HuH-7 (cell line): Measurements from ENCODE around the gene ICAM2.
A peak's percentile ranks its signal among the peaks of the same experiment; 100 is the strongest.

ENCODE experiments used
- DNase-seq: peaks from one replicate; pipeline ENCODE4 v3.0.0; 2011; ENCODE audit warnings: low spot score

ICAM2 gene

DNA sequence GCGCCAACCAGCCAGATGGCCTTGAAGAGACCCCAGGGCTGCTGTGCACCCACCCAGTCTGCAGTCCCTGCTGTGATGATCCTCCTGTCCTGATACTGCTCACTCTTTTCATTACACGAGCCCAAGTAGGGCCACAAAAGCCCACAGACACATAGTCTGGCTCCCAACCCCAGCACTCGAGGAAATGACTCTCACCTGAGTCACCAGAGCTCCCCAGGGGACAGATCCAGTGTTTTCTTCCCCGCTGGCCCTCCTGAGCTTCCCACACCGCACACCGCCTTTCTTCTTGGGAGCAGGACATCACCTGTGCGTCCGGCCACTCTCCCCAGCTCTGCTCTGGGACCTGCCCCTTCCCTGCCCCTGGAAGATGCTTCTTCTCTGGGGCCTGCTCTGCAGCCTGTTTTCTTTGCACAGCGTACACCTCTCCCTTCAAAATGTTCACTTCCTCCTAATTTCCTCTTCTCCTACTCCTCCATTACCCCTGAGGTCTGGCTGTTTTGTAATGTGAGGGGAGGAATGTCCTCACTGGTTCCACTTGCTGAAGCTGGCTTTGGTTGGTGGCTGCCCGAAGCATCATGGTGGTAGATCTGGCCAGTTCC lies 45.7 kb downstream of the ICAM2 start:
- no peak for DNase-seq

DNA sequence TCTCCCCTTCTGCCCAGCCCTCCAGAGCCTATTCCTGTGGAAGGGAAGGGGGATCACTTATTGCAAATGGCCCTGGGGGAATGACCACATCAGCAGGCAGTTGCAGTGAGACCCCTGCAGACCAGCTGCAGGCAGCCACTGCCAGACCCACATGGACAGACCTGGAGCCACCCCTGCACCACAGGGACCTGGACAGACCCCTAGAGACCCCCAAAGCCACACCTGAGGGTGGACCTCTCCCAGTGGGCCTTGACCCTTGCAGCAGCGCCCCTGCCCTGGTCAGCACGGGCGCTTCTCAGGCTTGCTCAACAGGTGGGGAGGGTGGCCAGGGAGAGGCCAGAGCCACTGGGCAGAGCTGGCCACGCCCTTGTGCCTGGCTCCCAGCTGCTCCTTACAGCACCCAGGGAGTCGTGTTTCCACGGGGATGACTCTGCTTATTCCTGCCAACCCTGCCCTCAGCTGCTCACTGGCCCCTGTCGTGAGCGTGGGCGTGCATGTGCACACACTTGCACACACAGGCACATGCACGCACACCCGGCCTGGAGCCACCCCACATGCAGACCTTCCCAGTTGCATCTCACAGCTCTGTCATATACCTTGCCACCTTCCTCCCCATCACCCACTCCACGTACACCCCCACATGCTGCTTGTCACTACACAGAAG lies 46.4 kb downstream of the ICAM2 start:
- no peak for DNase-seq

DNA sequence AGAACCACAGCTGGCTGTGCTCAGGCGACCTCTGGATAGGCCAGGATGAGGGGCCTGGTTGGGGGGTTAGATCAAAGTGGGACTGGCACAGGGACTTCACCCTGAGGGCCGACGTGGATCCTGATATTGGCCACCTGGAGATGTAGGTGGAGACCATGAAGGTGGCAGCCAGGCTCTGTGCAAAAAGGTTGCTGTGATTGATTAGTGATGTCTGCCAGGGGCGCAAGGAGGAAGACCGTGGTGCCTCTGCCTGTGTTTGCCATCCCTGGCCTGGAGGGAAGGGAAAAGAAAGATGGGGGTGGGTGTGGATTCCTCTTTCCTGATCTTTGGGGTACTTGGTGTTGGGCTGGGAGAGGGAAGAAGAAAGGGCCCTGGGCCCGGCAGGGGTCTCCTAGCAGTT lies 47.2 kb downstream of the ICAM2 start:
- no peak for DNase-seq

DNA sequence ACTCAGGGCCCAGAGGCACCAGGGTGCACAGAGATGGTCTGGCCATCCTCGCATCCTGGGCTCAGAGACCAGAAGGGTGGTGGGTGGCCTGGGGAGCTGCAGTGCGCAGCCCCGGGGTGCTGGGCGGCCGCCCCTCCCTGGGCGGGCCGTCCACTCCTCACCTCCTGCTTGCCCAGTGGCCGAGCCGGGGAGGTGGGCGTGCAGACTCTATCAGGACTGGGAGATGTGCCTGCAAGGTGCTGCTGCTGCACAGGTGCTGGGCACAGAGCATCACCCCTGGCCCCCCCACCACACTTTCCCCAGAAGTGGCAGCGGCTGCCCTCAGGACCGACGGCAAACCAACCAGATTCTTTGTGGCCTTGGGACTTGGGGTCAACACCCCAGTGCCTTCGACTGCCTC lies 47.6 kb downstream of the ICAM2 start, which contains the start of gene SCN4A:
Gene SCN4A (minus strand): TSS at position 123 of the 400 bp plus-strand sequence. CDS start 77 bp downstream, at position 46.
- DNase-seq, result no peak

DNA sequence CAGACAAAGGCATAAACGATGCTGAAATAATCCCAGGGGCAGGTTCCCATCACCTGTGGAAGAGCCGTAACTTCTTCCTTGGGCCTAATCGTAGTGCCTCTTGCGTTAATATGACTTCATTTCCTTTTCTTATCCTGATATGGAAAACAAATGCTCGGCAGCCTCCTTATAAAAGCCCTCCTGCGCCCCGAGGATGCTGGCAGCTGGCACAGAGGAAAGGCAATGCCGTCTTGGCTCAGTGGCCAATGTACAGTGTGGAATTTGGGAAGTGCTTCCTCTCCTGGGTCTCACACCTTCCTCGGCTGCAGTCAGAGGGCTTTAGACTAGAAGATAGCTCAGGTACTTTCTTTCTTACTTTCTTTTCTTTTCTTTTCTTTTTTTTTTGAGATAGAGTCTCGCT lies 51.2 kb downstream of the ICAM2 start:
- DNase-seq, result no peak

DNA sequence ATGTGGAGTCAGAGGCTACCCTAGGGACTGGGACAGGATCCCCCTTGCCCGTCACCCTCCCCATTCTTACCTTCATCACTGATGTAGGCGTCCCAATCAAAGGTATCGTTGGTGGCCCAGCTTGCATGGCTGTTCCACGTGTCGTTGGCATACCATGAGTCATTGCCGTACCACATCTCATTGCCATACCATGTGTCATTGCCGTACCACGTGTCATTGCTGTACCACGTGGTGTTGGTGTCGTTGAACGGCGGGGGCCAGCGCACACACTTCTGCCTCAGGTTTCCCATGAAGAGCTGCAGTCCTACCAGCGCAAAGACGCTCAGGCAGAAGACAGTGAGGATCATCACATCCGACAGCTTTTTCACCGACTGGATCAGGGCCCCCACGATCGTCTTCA lies 52.5 kb downstream of the ICAM2 start:
- no peak for DNase-seq

DNA sequence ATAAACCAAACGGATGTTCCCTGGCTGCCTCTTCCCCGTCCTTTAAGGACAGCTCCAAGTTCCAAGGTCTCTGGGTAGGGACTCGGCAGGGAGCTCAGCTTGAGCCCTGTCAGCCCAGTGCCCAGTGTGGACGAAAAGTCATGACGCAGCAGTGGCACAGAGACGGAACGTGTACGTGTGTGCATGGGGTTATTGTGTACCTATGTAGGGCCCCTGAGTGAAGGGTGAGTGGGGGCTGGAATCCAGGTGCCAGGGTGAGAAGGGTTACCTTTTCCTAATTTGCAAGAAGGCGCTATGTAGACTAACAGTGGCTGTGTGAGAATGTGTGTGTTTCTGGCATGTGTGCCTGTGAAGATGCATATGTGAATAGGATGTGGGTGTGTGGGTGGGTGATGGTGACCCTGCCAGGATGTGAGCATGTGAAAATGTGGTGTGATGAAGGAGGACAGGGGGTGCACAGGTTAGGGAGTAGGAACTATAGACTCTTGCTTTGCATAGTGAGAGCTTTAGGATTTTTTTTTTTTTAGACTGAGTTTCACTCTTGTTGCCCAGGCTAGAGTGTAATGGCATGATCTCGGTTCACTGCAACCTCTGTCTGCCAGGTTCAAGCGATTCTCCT lies 53.7 kb downstream of the ICAM2 start:
- no peak for DNase-seq

DNA sequence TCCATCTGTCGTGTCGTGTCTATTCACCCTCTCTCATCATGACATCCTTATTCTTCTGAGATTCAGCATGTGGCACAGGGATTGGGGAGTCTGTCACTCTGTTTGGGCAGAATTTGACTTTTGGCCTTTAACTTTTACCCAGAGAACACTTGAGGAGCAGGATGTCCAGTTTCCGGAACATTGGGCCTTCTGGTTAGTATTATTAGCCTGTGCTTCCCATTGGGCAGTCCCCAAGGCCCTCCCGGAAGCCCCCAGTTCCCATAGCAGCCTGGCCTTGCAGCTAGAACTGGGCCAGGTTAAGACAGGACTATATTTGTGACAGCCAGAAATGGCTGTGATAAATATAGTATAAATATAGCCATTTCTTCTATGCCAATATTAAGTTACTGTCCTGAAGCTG lies 57.3 kb downstream of the ICAM2 start:
- DNase-seq, result no peak

DNA sequence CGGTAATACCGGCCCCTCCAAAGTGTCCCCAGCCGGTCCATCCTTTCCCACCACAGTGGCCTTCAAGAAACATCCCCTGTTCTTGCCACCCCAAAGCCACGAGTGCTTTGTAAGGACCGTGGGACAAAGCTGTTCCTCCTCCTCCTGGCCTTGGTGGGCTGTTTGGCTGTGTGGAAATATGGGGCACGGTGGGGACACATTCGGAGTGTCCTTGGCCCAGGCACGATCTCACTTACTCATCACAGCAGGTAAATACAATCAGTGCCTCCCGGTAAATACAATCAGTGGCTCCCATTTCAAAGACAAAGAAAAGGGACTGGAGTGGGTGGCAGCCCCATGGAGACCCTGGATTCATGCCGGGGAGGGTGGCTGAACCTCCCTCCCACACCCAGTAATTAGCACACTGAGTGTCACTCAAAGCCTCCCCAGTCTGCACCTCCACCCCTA lies 58.1 kb downstream of the ICAM2 start:
- DNase-seq, result no peak

DNA sequence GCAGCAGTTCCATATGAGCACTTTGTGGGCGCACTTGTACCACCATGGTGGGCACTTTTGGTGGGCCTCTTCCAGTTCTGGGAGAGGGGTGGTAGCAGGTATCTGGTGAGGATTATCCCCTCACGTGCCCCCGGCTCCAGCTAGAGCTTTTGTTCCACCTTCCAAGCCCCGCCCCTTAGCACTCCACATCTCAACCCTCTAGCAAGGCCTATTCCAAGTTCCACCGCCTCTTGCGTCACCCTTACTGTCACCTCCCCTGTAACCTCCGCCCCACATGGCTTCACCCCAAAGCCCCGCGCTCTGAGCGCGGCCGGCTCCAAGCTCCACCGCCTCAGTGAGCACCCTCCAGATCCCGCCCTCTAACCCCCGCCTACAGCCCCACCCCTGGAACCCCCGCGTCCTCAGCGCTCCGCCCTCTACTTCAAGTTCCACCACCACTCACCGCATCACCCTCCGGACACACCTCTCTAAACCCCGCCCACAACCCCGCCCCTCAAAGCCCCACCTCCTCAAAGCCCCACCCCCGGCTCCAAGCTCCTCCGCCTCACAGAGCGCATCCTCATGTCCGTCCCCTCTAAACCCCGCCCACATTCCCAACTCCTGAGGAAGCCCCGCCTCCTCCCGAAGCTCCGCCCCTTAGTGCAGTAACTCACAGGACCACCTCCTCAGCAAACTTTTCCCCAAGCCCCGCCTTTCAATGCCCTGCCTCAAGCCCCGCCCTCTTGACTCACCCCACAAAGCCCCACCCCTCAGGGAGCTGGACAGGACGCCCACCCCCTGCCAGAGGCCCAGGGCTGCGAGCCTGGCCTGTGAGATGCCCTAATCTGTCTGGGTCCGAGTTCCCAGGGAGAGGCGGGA lies 58.8 kb downstream of the ICAM2 start:
- peak; percentile 96 for DNase-seq

DNA sequence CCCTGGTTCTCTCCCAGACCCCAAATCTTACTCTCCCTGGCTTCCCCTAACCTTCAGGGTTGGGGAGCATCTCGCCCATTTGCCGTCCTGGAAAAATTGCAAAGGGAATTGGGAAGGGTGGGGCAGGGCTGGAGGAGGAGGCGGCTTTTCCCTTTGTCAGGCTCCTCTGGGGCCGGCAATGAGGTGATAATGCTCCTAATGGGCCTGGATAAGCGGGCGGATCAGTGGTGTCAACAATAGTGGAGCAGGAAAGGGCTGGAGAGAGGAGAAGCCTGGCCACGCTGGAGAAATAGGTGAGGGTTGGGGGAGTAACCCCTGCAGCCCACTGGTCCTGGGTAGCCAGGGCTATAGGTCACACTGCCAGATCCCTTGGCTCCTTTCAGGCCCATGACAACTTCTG lies 60.0 kb downstream of the ICAM2 start:
- no peak for DNase-seq

DNA sequence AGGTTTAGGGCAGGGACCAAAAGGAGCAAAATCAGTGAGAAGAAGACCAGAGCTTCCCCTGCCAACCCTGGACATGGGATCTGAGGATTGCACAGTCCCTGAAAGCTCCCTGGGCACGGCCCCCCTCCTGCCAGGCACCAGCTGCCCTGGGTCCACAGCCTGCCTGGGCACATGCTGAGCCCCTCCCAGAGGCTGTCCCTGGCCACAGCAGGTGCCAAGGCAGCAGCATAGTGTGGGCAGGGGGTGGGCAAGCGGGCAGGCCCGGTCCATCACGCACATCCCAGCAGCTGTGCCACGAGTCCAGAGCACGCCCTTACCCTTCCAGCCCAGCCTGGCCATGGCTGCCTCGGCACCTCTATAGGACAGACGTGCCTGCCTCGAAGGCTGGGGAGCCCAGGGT lies 60.4 kb downstream of the ICAM2 start:
- DNase-seq, result no peak

DNA sequence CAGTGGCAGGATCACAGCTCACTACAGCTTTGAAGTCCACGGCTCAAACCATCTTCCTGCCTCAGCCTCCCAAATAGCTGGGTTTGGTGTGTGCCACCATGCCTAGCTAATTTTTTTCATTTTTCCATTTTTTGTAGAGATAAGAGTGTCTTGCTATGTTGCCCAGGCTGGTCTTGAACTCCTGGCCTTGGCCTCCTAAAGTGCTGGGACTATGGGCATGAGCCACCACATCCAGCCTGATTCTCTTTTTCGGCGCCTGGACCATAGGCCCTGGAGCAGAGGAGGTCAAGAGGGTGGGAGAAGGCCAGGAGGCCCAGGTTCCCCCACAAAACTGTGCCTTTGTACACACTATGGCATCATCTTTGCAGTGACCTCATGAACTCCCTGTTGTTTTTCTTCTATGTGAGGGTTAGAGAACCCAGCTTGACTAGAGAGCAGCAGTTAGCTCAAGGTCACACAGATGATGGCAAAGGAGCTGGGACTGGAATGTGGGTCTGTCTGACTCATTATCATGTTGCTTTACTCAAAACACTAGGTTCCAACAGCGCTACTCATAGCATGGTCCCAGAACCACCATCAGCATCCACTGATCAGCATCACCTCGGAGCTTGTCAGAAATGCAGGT lies 64.0 kb downstream of the ICAM2 start:
- DNase-seq, result no peak

DNA sequence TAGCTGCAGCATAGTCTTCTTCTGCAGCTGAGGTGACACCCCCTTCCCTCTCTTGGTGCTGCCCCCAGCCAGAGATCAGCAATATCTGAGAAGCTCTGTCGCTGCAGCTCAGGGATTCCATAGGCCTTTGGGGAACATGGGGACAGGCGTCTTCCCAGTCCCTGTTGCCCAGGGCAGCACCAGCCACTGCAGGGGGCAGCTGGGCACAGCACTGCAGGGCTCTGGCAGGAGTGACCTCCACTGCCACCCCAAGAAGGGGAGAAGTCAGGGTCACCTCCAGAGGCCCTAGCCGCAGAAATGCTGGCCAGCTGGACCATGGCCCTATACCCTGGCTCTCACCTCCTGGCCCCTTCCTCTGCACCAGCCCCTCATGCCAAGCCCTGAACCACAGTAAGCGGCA lies 64.6 kb downstream of the ICAM2 start:
- DNase-seq, result no peak

DNA sequence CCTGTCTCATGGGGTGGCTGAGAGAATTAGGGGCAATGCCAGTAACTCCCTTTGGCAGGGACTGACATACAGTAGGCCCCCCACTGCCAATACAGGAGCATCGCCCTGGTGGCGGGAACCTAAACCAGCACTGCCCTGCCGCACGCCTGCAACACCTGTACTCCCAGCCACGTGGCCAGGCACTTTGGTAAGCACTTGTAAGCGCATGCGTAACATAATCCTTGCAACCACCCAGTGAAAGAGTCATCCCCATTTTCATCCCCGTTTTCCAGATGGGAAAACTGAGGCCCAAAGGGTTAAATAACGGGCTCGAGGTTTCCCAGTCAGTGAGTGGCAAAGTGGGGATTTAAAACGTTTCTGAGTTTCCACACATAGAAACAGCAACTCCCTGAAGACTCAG lies 65.2 kb downstream of the ICAM2 start:
- no peak for DNase-seq

DNA sequence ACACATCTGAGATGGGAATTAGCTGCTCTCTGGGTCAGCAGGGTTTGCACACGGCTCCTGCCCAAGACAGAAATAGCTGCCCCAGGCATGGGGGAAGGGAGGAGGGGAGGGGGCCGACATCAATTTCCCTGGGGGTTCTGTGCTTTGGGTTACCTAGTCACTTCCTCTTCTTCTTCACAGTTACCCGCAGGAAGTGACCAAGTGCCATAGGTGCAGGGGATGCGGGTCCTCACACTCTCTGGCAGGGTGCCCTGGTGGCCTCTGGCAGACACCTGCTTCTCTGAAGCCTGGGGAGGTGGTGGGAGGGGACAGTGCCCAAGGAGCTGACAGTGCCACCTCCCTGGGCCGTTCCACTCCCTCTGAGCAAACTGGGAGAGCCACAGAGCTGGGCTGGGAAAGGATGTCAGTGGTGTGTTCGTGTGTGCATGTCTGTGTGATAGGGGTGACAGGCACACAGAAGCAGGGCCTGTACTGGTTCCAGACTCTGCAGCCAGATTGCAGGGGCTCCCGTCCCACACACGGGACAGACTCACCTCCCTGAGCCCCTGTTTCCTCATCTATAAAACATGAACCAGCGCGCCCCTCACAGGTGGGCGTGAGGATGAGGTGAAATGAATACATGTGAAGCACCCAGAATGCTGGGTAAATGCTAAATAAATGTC lies 65.9 kb downstream of the ICAM2 start:
- DNase-seq, result no peak
